ENCODE measurements around the gene ATAT1. TPM values are rescaled to one million over a fixed set of nuclear protein-coding genes. Genes with fewer than 3 reads are reported as not detected.

ATAT1 gene
- total RNA-seq, 1 donor: 5.6 TPM

DNA sequence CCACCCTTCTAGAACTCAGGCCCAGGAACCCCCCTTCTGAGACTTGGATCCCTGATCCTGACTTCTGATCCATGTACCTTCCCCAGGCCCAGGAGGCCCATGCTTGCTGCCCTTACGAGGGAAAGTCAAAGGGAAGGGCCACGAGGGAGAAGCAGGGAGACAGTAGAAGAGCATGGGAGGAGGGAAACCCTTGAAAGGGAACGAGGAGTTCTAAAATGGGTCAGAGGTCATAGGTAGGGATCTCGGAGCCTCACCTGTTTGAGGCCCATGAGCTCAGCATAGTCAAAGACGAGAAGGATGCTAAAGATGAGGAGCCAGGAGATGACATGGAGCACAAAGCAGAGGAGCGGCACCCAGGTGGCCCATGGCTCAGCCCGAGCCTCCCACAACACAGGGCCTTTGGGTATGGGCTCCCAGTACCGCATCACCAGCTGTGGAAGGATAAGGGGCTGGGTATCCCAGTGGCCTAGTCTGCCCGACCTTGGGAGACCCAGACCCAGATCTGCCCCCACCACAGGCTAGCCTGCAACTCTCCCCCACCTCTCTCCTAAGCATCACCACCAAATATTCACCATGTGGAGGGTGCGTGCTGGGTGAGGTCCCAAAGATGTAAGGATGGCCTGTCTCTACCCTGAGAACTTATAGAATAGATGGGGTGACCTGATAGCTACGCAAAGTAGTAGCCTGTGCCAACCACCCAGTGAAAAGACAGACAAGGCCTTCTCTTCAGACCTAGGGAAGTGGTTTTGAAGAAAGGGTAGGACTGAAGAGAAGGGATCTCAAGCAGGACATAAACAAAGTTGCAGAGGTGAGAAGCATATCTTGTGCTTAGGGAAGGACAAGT, 62.6 kb downstream of the ATAT1 start:
- TF ChIP-seq, protein P1, sequence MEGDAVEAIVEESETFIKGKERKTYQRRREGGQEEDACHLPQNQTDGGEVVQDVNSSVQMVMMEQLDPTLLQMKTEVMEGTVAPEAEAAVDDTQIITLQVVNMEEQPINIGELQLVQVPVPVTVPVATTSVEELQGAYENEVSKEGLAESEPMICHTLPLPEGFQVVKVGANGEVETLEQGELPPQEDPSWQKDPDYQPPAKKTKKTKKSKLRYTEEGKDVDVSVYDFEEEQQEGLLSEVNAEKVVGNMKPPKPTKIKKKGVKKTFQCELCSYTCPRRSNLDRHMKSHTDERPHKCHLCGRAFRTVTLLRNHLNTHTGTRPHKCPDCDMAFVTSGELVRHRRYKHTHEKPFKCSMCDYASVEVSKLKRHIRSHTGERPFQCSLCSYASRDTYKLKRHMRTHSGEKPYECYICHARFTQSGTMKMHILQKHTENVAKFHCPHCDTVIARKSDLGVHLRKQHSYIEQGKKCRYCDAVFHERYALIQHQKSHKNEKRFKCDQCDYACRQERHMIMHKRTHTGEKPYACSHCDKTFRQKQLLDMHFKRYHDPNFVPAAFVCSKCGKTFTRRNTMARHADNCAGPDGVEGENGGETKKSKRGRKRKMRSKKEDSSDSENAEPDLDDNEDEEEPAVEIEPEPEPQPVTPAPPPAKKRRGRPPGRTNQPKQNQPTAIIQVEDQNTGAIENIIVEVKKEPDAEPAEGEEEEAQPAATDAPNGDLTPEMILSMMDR (IDR thresholded peaks at IDR 0.05; ENCODE audit: insufficient read depth, low read length): peak; percentile 0
- peak overlapping the region; percentile 93 for H3K4me3 ChIP-seq (ENCODE audit: low read depth, low read length)
- DNase-seq (ENCODE audit: low read depth): no peak

DNA sequence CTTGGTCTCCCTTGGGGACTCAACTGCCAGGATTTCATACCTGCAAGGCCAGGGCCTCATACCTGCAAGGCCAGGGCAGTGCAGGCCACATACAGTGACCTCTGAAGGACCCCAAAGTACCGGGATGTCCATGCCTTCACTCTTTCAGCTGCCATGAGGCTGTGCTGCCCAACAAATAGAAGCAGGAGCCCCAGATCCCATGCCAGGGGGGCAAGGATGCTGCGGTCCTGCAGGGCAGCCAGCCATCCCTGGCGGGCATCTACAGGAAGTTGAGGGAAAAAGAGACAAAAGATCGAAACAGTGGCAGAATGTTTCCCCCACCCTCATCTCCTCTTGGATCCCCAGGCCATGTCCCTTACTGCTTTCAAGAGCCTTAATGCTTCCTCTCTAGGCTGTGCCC, 63.3 kb downstream of the ATAT1 start:
- peak overlapping the region; percentile 92 for H3K4me3 ChIP-seq (ENCODE audit: low read depth, low read length)
- no peak for DNase-seq (ENCODE audit: low read depth)
- TF ChIP-seq, protein P1 (IDR thresholded peaks at IDR 0.05; ENCODE audit: insufficient read depth, low read length): no peak

DNA sequence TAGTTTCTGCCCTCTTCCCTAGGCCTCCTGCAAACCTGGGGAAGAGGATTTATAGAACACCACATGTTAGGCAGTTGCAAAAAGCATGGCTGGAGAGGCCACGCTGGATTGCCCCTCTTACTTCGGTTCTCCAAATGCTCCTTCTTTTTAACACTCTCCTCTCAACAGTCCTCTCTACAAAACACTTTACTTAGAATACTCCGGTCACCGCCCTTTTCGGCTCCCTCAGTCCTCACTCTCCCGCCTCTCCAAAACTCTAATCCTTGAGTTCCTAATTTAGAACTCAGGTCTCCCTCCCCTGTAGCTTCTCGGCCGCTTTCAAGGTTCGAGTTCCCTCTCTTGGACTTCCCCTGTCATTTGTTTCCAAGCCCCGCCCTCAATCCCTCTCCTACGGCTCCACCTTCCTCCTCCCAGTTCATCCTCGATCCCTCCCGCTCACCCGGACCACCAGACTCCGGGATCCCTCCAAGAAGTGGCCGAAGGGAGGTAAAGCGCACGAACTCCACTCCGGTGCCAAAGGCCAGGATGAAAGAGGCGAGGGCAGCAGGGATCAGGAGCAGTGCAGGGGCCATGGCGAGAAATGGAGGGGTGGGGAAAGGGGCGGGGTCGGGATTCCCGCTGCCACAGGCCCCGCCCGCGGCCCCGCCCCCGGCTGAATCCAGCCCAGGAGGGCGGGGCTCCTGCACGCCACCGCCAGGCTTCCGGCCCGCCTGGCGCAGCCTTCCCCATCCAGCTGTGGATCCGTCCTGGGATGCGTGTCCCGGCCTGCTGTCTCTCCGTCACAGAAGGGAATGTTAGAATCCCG, 63.9 kb downstream of the ATAT1 start, which contains the start of gene NRM:
NRM (minus strand) TSS at position 582 of the 805 bp plus-strand sequence; CDS start at position 572, 10 bp downstream.
- H3K4me3 ChIP-seq (ENCODE audit: low read depth, low read length): peak within 1 kb of the TSS; percentile 92
- TF ChIP-seq, protein P1 (IDR thresholded peaks at IDR 0.05; ENCODE audit: insufficient read depth, low read length): peak; percentile 2
- peak; percentile 85 for DNase-seq (ENCODE audit: low read depth)

DNA sequence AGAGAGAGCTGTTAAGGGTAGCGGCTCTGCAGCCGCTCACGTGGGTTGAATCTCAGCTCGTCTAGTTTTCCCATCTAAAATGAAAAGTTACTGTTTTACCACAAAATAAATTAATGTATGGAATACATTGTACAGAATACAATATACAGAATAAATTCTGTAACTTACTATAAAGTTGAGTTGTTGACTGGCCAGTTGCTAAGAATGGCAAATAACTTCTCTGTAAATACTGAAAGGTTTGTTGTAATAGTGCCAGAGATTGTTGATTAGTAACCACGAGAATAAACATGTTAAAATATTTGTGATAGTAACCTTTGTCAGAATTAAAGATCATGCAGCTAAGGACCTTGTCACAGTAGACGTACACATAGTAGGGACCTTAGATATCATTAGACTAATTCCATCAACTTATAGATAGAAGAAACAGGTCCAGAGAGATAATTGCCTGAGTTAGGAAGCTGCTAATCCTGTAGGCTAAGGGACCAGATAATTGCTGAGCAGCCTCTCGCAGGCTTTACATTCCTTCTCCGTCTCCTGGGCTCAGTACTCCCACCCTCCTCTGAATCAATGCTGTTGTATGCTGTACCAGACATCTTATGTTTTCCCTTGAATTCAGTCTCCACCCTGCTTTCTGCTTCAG, 64.7 kb downstream of the ATAT1 start:
- TF ChIP-seq, protein P1 (IDR thresholded peaks at IDR 0.05; ENCODE audit: insufficient read depth, low read length): no peak
- DNase-seq (ENCODE audit: low read depth): no peak
- H3K4me3 ChIP-seq (ENCODE audit: low read depth, low read length): peak overlapping the region; percentile 92

Small RNA genes within 50 kb of the gene (small RNA-seq; reads per million reads assigned to genes)
- 0.70 reads per million, percentile 13 among the genes with 10 or more reads in this experiment for gene MIR877

Other genes with a start within 250 kb of the ATAT1 start
- 115 and 227 TPM in 2 replicates for gene HLA-E, start 137.4 kb upstream of the ATAT1 start, total RNA-seq (ENCODE audit: low replicate concordance)
- 41.1 and 45.1 TPM in 2 replicates for gene GNL1, start 70.4 kb upstream of the ATAT1 start, total RNA-seq (ENCODE audit: low replicate concordance)
- gene PRR3, start 69.6 kb upstream of the ATAT1 start, total RNA-seq (ENCODE audit: low replicate concordance): 2.3 and 11.0 TPM in 2 replicates
- 33.0 and 43.2 TPM in 2 replicates for gene ABCF1, start 55.4 kb upstream of the ATAT1 start, total RNA-seq (ENCODE audit: low replicate concordance)
- gene PPP1R10, start 9.6 kb upstream of the ATAT1 start, total RNA-seq (ENCODE audit: low replicate concordance): 32.1 and 39.1 TPM in 2 replicates
- gene MRPS18B, start 9.0 kb upstream of the ATAT1 start, total RNA-seq (ENCODE audit: low replicate concordance): 47.7 and 110 TPM in 2 replicates
- gene C6orf136, start 20.3 kb downstream of the ATAT1 start, total RNA-seq (ENCODE audit: low replicate concordance): 1.1 and 5.2 TPM in 2 replicates
- 20.9 and 64.8 TPM in 2 replicates for gene DHX16, start 46.1 kb downstream of the ATAT1 start, total RNA-seq (ENCODE audit: low replicate concordance)
- gene PPP1R18, start 59.8 kb downstream of the ATAT1 start, total RNA-seq (ENCODE audit: low replicate concordance): 33.0 and 82.2 TPM in 2 replicates
- gene NRM, start 64.1 kb downstream of the ATAT1 start, total RNA-seq (ENCODE audit: low replicate concordance): 0.82 and 9.9 TPM in 2 replicates
- 3.7 and 12.1 TPM in 2 replicates for gene MDC1, start 90.4 kb downstream of the ATAT1 start, total RNA-seq (ENCODE audit: low replicate concordance)
- gene TUBB, start 93.5 kb downstream of the ATAT1 start, total RNA-seq (ENCODE audit: low replicate concordance): 120 and 996 TPM in 2 replicates
- gene FLOT1, start 115.8 kb downstream of the ATAT1 start, total RNA-seq (ENCODE audit: low replicate concordance): 77.8 and 109 TPM in 2 replicates
- gene IER3, start 117.7 kb downstream of the ATAT1 start, total RNA-seq (ENCODE audit: low replicate concordance): 23.8 and 26.7 TPM in 2 replicates

Data from fibroblast of the aortic adventitia (primary cell).